Hair follicle dermal papilla cell (primary cell): ENCODE data around the gene TAC1. TPM values are rescaled to one million over a fixed set of nuclear protein-coding genes. Genes with fewer than 3 reads are reported as not detected.

Experiments
- total RNA-seq: library from RNA; depleted of rRNA; stranded (reverse); fragments of >200 nt; gene quantifications from 2 replicates; pipeline ENCODE4 v1.2.3, GENCODE V29; 2012

The TAC1 gene
- not detected in 2 replicates for total RNA-seq

DNA sequence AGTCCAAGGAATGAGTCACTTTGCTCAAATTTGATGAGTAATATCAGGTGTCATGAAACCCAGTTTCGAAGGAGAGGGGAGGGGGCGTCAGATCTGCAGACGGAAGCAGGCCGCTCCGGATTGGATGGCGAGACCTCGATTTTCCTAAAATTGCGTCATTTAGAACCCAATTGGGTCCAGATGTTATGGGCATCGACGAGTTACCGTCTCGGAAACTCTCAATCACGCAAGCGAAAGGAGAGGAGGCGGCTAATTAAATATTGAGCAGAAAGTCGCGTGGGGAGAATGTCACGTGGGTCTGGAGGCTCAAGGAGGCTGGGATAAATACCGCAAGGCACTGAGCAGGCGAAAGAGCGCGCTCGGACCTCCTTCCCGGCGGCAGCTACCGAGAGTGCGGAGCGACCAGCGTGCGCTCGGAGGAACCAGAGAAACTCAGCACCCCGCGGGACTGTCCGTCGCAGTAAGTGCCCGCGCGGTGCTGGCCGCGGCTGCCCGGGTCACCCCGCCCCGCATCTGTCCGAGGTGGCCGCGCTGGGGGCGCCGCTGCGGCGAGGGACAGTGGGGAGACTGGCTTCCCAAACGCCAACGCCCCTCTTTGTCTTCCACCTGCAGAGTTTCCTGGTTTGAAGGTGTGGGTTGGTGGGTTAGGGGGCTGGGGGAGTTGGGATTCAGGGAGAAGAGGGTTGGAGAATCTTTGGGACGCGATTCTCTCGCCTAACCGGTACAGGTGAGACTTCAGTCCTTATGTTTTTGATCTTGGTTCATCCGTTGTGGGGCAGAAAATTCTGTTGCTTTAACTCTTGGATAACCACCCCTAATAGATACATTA, at the start of gene TAC1:
Gene TAC1, plus strand, starts transcription at position 351 of the 829 bp plus-strand sequence. CDS start 527 bp downstream, outside the sequence.

Other genes starting within 250 kb of the TAC1 start
- 48.9 and 51.8 TPM in 2 replicates for gene ASNS, start 140.3 kb downstream of the TAC1 start, total RNA-seq